Measurements from ENCODE around the gene SFSWAP.

DNA sequence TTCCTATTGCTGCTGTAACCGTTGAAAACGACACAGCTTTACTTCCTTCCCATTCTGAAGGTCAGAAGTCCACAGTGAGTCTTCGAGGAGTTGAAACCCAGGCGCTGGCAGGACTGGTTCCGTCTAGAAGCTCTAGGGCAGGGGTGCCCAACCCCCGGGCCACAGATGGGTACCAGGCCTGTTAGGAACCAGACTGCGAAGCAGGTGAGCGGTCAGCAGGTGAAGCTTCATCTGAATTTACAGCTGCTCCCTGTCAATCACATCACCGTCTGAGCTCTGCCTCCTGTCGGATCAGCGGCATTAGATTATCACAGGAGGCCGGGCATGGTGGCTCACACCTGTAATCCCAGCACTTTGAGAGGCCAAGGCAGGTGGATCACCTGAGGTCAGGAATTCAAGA lies 12.6 kb upstream of the SFSWAP start:
- TF ChIP-seq, protein P1, sequence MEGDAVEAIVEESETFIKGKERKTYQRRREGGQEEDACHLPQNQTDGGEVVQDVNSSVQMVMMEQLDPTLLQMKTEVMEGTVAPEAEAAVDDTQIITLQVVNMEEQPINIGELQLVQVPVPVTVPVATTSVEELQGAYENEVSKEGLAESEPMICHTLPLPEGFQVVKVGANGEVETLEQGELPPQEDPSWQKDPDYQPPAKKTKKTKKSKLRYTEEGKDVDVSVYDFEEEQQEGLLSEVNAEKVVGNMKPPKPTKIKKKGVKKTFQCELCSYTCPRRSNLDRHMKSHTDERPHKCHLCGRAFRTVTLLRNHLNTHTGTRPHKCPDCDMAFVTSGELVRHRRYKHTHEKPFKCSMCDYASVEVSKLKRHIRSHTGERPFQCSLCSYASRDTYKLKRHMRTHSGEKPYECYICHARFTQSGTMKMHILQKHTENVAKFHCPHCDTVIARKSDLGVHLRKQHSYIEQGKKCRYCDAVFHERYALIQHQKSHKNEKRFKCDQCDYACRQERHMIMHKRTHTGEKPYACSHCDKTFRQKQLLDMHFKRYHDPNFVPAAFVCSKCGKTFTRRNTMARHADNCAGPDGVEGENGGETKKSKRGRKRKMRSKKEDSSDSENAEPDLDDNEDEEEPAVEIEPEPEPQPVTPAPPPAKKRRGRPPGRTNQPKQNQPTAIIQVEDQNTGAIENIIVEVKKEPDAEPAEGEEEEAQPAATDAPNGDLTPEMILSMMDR (IDR thresholded peaks at IDR 0.05 in 8 of 11, conservative IDR thresholded peaks at IDR 0.05 in 3 of 11), result no peak
- TF ChIP-seq POLR2A (IDR thresholded peaks at IDR 0.05) (no peak), POLR2AphosphoS5 (IDR thresholded peaks at IDR 0.05) (no peak)

All from spleen (tissue), 7 donors.